NCI-H82 treated with DMSO at 0.1 percent for 48 hours (cell line): ENCODE data around the gene CORO2B.

Experiments used
- DNase-seq: peaks from one replicate; lab custom pipeline; 2025; ENCODE audit not compliant: unreplicated experiment; lab: John Stamatoyannopoulos, UW

The CORO2B gene

GRCh38 chr15:68626283-68626682, 47.5 kb downstream of the CORO2B start:
- no peak for DNase-seq

DNA sequence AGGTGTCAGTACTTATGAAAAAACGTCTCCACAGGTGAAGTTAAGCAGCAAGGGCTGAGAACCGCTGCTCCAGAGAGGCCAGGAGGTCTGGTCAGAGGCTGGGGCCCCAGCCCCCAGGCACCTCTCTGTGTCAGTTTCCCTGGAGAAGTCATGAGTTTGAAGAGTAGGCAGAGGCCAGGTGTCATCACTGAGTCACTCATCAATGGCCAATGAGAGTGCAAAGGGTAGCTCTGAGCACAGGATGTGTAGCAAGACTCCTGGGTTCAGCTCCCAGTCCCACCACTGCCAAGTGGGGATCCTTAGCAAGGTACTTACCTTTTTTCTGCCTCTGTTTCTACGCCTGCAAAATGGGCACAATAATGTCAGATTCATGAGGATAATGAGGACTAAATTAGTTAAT, 47.9 kb downstream of the CORO2B start:
- no peak for DNase-seq

DNA sequence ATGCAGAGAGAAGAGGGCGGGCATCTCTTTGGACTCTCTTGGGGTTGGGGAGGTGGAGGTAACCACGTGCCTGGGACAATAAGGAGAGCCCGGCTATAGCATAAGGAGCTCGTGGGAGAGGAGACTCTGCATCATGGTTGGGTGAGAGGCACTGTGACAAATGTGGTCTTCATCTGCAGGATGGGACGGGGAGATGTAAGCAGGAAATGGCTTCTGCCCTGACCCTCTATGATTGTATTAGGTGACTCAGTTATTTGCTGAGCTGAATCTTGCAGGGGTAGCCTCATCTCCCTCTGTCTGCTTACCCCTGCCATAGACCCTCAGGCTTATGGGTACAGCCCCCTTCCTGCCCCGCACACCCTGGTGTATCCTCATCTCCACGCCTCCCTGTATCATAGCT, 48.7 kb downstream of the CORO2B start:
- DNase-seq, result no peak

- DNase-seq, result no peak
Observed at GRCh38 chr15:68627995-68628394, 49.2 kb downstream of the CORO2B start.

DNA sequence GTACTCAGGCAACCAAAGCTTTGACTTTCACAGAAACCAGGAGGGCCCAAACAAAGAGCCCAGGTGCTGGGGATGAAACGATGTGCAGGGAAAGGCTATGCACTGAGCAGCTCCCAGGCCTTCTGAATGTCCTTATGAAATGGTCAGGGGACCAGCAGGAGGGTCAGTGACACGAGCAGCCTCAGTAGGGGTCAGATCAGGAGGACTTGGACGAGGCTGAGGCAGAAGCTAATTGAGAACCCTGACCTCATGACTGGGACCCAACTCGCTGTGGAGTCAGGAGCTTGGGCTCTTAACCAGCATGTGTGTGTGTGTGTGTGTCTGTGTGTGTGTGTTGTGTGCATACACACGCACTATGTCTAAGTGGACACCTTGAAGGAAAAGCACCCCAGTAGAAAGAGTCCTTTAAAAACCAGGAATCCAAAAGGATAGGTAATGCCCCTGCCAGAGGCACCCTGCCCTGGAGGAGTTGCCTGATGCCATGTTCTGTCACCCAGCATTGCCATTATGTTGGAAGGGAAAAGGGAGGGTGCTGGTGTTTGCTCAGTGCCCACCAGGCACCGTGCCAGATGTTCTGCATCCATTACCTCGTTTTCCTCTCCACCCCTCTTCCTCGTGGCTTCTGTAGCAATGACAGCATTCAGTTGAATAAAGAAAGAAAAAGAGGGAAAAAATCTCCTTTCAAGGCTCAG, 50.9 kb downstream of the CORO2B start:
- DNase-seq, result no peak

GRCh38 chr15:68630211-68630555, 51.4 kb downstream of the CORO2B start:
- DNase-seq, result no peak

- DNase-seq, result no peak
Observed at GRCh38 chr15:68630836-68631235, 52.0 kb downstream of the CORO2B start.

DNA sequence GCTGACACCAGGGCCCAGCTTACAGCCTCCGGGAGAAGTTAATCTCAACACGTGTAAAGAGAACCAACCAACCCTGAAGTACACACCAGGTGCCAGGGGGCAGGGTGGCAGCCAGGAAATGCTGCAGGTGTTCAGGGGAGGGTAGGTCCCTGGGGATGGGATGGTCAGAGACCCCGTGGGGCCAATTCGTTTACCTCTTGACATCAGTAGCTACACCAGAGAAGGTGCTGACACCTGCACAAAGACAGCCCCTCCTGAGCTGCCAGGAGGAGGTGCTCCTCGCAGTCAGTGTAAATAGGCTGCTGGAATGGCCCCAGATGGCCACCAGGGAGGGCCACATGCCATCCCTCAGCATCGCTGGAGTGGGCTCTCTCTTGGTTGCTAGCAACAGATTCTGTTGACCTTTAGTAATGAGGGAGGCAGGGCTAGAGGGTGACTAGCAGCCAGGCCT, 52.8 kb downstream of the CORO2B start:
- no peak for DNase-seq

- DNase-seq, result no peak
Observed at GRCh38 chr15:68632101-68632500, 53.3 kb downstream of the CORO2B start.

- DNase-seq, result no peak
Observed at GRCh38 chr15:68633231-68634121, 54.7 kb downstream of the CORO2B start.

GRCh38 chr15:68634122-68634482, 55.3 kb downstream of the CORO2B start:
- DNase-seq, result no peak

- no peak for DNase-seq
Observed at GRCh38 chr15:68634531-68634930, 55.7 kb downstream of the CORO2B start.

DNA sequence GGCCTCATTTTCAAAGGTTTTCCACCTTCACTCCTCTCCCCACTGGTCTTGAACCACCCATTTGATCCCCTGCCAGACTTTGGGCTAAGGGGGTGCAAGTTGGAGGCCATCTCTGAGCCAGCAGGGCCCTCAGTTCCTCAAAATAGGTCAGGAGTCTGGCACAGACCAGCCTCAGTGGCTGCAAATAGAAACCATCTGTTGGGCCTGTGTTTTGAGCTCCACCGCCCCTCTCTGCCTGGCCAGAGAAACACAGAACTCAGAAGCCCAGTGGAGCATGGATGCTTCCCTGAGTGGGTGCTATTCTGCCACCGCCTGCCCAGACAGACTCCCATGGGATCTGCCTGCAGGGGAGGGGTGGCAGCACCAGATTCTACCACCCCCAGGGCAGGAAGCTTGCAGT, 56.3 kb downstream of the CORO2B start:
- DNase-seq, result no peak

DNA sequence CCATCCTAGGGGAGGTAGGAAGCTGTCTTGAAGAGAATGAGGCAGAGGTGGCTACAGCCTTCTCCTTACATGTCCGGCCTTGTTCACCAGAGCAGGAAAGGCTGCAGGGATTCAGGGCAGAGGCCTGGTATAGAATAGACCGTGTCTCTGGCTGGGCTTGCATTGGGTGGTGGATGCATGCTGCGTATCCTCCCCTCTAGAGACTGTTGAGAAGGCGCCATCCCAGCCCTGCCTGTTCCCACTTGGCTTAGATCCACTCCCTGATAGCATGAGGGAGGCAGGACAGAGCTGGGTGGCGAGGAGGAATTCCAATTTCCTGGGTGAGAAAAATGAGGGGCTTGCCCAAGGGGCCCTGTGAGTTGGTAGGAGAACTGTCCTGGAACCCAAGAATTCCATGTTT, 57.5 kb downstream of the CORO2B start:
- DNase-seq, result no peak

GRCh38 chr15:68637767-68638404, 59.1 kb downstream of the CORO2B start:
- no peak for DNase-seq

DNA sequence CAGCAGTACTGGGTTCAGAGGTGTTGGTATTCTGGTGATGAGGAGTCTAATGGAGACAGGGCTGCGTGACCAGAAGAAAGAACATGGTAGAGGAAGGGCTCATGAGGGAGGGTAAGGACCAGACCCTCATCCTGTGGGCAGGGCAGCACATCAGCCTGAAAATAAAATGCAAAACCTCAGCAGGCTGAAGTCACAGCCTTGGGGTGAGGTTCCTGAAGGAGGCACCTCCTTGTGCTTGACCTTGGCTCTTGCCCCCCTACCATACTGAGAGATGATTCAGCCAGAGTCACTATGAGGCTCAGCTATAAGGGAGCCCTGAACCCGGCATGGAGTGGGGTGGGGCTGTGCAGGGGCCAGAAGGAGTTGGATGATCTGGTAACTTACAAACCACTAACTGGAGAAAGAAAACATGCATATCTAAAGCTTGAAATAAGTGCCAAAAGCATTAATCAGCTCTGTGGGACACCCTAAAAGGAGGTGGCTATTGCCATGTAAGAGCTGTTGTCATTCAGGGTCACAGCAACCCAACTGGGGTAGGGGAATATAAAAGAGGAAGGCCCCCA, 60.2 kb downstream of the CORO2B start:
- no peak for DNase-seq

- DNase-seq, result no peak
Observed at GRCh38 chr15:68639926-68640600, 61.3 kb downstream of the CORO2B start.

- DNase-seq, result no peak
Observed at GRCh38 chr15:68640791-68641331, 62.1 kb downstream of the CORO2B start.

DNA sequence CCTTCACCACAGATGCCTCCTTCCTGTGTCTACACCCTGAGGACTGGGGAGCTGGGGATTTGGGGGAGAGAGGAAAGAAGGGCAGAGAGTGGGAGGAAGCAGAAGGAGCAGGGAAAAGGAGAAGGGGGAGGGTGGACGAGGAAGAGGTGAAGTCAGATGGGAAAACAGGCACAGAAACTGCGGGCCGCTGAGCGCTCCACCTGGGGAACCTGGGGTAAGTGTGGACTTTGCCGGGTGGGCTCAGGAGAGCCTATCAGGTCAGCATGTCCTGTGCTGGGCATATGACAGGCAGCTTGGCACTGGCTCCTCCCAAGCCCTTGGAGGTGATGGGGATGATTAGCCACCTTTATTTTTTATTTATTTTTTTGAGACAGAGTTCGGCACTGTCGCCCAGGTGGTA, 62.6 kb downstream of the CORO2B start:
- no peak for DNase-seq

DNA sequence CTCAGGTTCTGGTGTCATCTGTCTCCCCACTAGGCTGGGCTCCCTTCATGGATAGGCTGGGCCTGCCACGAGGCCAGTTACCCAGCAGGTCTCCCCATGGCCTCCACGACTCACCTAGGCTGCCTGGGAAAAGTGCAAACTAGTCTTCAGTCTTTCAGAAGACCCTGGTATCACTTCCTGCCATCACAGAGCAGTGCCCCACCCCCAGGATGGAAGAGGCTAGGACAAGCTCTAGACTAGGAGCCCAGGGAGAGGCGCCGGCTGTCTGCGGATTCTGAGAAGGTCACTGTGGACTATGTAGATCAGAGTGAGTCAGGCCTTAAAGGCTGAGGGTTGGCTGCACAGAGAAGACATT, 63.7 kb downstream of the CORO2B start:
- no peak for DNase-seq

DNA sequence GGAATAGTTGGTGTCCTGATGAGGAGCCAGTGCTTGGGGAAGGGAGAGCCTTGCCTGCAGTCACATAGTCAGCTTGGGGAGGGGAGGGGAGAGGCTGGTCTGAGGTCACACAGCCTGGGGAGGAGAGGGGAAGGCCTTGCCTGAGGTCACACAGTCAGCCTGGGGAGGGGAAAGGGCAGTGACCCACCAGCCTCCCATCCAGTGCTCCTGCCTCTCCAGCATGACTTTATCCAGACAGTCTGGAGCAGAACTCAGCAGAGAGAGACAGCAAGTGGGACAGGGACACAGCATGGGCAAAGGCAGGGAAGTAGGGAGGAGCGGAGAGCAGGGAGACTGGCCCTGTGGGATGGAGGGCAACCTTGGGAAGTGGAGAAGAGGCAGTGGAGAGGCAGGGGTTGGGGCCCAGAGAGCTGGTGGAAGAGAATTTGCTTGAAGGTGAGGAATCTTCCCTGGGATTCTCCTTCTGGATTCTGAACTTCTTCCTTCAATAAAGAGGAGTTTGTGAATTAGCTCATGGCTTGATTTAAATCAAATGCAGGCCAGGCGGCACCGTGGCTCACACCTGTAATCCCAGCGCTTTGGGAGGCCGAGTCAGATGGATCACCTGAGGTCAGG, 64.5 kb downstream of the CORO2B start:
- no peak for DNase-seq
